ENCODE results near the gene SEL1L3.

SEL1L3 gene

GRCh38 chr4:25743971-25744370 is 118.8 kb downstream of the SEL1L3 start:
- DNase-seq (ENCODE audit: low spot score), result no peak

GRCh38 chr4:25729564-25729963 is 133.2 kb downstream of the SEL1L3 start:
- no peak for DNase-seq (ENCODE audit: low spot score)

- no peak for DNase-seq (ENCODE audit: low spot score)
These were observed 133.9 kb downstream of the SEL1L3 start for GRCh38 chr4:25728886-25729285.

GRCh38 chr4:25727711-25728493 is 134.9 kb downstream of the SEL1L3 start:
- no peak for DNase-seq (ENCODE audit: low spot score)

- no peak for DNase-seq (ENCODE audit: low spot score)
These were observed 136.9 kb downstream of the SEL1L3 start for GRCh38 chr4:25725870-25726269.

- DNase-seq (ENCODE audit: low spot score), result no peak
These were observed 139.4 kb downstream of the SEL1L3 start for GRCh38 chr4:25723409-25723808.

GRCh38 chr4:25722964-25723363 is 139.8 kb downstream of the SEL1L3 start:
- DNase-seq (ENCODE audit: low spot score), result no peak

GRCh38 chr4:25713812-25714211 is 149.0 kb downstream of the SEL1L3 start:
- DNase-seq (ENCODE audit: low spot score), result no peak

- no peak for DNase-seq (ENCODE audit: low spot score)
These were observed 150.2 kb downstream of the SEL1L3 start for GRCh38 chr4:25712611-25713010.

- DNase-seq (ENCODE audit: low spot score), result no peak
These were observed 152.2 kb downstream of the SEL1L3 start for GRCh38 chr4:25710637-25711036.

- no peak for DNase-seq (ENCODE audit: low spot score)
These were observed 158.3 kb downstream of the SEL1L3 start for GRCh38 chr4:25704516-25704915.

- DNase-seq (ENCODE audit: low spot score), result no peak
These were observed 158.9 kb downstream of the SEL1L3 start for GRCh38 chr4:25703731-25704388.

- no peak for DNase-seq (ENCODE audit: low spot score)
These were observed 159.9 kb downstream of the SEL1L3 start for GRCh38 chr4:25702848-25703247.

GRCh38 chr4:25700661-25701060 is 162.1 kb downstream of the SEL1L3 start:
- no peak for DNase-seq (ENCODE audit: low spot score)

GRCh38 chr4:25697516-25697915 is 165.3 kb downstream of the SEL1L3 start:
- DNase-seq (ENCODE audit: low spot score), result no peak
